Limb (tissue), 2 donors: ENCODE measurements around the gene CCR9.

Source experiments
- DNase-seq, 2 donors: peaks; one replicate each; pipeline ENCODE4 v3.0.0-alpha.2; 2016; ENCODE audit errors: extremely low spot score in 2 of 2

The CCR9 gene

DNA sequence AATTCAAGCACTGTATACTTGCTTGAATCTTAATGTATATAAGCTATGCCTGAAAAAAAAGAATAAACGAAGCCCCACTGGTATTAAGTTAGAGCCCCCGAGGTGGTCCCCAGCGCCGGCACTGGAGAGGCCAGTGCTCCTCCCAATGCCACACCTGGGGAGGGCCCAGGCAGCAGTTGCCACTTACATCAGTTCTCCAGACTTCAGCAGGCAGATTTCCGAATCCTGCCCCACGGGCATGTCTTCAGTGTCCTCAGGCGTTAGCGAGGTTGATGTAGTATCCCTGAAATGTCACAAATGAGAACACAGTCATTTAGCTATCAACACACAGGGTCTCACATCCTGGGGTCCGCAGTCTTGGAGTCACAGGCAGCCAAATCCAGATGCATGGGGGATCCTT, 49.9 kb downstream of the CCR9 start:
- DNase-seq = no peak

DNA sequence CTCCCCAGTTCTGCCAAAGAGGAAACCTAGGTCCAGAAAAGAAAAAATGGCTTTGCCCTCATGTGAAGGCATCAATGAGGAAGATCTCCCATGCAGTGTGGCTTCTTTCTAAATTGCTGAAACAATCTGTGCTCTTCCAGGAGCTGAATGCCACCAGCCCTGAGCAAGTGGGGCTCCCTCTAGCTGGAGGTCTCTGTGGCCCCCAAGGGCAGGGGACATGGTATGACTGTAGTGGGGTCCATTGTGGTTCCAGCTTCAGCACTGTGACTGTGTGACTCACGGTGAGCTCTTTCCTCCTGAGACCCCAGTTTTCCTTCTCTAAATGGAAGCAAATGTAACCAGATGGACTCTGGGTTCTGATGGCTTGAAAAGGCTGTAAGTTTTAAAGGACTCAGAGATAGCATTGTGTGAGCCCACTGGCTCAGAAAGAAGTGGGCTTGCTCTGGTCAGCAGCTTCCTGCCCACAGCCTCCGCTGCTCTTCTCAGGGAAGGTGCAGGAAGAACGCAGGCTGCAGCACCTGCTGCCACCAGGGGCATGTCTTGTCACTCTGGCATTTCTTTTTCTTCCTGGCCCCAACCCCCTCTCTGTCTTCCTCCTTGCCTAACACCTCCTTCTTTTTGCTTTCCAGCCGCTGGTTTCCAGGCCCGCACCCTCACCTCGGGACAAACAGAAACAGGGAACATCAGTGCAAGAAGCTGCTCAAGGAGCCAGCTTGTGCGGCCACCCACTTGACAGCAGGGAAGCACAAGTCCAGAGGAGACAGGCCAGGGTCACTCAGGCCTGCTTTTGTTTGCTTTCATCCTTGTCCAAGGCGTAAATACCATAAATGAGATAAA, 51.1 kb downstream of the CCR9 start:
- no peak for DNase-seq

DNA sequence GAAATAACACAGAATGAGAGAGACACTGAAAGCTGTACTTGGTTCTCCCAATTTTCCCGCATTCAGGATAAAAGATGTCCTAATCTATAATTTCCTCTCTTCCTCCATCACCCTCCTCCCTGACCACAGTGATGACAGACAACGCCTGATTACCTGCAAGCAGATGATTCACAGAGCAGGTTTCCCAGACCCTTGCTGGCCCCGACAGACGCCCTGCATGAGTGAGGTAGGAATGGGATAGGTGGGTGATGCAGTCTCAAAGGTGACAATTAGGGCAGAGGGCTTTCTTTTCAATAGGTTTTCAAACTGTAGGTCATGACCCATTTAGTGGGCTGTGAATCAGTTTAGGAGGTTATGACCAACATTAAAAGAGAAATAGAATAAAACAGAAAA, 51.7 kb downstream of the CCR9 start:
- no peak for DNase-seq

DNA sequence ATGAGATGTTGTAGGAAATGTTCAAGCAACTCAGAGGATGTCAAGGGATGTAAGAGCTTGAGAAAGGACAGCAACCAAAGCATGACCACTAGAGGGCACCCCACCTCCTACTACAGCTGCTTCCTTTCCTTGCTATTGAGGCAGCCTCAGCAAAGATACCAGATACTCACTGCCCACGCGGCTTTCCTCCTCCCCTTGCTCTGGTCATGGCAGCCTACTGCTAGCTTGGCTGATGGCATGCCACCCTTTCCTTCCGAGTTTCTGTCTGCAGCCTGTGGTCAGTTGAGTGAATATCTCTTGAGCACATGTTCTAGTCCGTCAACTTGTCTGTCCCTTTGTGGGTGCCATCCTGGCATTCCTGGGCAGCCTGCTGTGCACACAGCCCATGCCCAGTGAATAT, 52.5 kb downstream of the CCR9 start:
- DNase-seq = peak; percentile 86 to 88

DNA sequence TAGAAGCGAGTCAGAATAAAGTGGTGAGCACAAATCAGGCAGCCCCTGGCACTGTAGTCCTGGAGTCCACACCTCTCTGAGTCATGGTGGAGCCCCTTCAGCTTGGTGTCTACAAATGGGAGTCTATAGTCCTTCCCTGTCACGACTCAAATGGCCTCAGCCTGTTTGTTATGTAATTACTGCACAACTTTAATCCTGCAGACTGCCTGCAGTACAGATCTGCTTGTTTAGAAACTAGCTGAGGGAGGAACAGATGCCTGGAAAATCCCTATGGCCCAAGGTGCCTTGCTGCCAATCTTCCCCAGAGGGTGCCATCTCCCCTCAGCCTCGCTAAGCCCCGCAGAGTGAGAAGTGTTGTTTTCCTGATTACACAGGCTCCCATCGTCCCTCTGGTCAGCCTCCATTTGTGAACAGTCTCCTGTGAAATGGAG, 53.0 kb downstream of the CCR9 start:
- no peak for DNase-seq

DNA sequence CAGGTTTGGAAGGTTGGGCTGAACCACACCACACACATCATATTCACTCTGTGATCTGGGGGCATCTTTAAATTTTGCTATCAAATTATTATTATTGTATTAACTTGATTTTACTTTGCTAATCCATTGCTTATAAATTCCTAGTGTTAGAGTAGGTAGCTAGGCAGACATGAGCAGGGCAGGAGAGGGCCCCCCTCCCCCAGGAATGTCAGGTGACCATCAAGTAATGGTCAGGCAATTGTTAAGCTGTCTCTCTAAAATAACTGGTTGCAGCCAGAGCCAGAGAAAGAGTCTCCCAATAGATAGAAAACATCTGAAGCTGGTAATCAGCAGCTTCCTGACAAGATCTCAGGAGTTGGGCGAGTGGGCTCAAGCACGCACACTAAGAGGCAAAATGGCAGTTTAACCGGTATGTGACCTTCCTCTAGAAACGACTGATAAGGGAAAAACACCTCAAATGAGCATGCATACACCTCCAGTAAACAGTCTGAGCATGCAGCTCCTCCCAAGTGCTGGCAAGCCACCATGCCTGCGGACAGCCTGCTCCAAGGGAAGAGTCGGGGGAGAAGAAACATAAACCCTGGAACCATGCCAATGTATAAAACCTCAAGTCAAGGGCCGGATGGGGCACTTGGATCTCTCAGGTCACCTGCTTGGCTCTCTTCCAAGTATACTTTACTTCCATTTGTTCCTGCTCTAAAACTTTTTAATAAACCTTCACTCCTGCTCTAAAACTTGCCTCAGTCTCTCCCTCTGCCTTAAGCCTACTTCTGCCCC, 53.8 kb downstream of the CCR9 start:
- DNase-seq = no peak

DNA sequence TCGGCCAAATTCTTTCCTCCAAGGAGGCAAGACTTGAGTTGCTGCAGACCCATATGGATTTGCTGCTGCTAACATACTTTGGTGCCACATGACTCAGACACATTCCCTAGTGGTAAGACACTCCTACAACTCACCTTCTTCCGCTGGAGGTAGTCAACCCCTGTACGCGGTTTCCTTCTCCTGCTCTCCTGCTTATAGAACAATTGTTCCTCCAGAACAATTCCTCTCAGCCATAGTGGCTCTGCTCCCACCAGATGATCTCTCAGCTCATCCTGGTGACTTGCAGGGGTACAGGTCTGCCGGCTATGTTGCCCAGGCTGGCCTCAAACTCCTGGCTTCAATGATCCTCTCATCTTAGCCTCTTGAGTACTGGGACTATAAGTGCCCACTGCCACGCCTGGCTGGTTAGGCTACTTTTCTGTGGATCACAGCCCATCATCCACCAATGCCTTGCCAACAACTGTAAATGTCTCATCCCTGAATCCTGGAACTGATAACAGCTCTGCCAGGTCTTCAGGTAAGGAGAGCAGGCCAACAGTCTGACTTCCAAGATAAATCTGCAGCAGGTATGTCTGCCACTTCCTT, 54.5 kb downstream of the CCR9 start:
- DNase-seq = no peak

DNA sequence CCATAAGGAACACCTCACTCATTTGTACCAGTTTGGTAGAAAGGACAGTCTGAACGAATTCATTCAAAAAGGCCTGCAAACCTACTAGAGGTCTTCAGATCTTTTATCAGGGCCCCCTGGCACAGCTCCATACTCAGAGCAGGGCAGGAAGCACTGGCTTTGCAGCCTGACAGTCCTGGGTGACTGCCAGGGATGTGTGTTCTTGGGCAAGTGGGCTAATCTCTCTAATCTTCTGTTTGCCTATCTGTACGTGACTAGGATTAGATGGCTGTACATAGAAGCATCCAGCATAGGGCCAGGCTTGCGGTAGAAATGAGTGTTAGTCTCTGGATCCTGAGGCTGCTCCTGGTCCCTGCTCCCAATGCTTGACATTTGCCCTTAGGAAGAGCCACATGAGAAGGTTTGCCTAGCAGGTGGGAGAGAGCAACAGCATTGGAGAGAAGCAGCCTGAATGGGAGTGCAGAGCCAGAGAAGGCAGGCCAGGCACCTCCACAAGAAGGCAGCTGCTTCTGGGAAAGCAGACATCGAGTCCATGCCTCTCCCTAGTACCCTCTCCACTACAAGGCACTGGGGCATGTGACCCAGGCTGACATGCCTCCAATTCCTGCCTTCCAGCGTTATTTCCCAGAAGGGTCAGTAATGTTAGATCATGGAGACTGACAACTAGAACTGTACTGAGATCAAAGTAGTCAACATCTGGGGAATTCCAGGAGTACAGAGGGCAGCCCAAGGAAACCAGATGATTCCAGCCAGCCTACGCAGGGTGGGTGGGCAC, 55.9 kb downstream of the CCR9 start:
- DNase-seq = no peak

DNA sequence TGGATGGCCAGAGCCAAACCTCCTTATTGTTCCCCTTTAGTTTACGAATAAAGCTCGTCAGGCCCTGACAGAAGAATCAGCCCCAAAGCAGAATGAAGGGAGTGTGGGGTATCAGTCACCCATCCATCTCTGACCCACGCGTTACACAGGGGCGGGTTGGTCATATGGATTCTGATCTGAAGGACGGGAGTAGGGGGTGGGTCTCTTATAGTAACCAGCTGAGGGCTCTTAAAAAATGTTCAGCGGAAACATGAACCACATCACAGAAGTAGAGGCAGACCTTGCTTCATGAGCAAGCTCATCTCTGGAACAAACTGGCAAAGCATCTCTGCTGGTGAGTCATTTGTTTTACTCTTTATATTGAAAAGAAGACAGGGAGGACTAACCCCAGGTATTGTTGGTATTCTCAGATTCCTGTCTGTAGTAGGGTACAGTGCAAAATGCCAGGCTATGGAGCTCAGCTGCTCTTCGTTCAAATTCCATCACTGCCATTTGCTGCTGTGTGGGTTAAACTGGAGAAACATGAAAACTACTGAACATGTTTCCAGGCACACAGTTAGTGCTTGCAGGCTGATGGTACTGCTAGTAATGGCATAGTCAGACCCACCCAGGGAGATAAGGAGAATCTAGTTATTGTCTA, 57.0 kb downstream of the CCR9 start, which contains the start of gene CXCR6:
CXCR6 (plus strand) TSS at position 258 of the 640 bp plus-strand sequence. CDS start 3,018 bp downstream, outside the sequence.
- no peak for DNase-seq

DNA sequence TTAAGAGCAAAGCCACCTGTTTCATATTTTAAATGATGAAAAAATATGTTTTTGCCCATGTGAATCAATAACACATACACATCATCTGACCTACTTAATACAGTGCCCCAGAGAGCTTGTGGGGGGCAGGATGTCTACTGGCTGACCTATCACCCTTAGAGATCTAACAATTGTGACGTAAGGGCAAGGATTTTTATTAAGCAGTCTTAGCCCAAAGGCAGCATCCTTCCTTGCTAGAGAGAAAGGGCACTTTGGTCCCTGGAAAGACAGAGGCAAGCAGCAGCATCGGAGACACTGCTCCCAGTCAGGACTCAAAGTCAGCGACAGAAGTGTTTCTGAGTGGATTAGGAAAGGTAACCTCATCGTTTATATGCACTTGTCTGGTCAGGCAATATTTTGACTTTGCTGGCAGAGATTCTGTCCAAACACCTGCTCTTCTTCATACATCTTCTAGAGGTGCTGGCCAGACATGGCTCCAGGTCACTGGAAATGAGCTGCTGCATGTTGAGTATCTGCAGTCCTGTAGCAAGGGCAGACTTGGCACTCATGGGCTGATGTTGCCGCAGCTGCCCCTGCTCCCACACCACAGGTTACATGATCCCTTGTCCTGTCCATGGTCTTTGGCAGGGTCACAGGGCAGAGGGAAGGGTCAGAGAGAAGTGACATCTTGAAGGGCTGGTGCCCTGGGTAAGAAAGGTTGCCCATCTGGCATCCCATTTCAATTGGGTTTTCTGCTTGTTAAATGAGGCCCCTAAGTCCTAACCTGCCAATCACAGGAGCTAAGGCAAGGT, 58.7 kb downstream of the CCR9 start:
- DNase-seq = no peak

DNA sequence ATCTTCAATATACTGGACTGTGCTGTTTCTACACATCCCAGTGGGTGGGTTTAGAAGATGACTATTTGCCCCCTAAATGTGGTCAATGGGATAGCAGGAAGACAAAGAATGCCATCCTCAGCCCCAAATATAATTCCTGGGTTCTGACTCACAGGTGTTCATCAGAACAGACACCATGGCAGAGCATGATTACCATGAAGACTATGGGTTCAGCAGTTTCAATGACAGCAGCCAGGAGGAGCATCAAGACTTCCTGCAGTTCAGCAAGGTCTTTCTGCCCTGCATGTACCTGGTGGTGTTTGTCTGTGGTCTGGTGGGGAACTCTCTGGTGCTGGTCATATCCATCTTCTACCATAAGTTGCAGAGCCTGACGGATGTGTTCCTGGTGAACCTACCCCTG, 60.0 kb downstream of the CCR9 start:
- no peak for DNase-seq

DNA sequence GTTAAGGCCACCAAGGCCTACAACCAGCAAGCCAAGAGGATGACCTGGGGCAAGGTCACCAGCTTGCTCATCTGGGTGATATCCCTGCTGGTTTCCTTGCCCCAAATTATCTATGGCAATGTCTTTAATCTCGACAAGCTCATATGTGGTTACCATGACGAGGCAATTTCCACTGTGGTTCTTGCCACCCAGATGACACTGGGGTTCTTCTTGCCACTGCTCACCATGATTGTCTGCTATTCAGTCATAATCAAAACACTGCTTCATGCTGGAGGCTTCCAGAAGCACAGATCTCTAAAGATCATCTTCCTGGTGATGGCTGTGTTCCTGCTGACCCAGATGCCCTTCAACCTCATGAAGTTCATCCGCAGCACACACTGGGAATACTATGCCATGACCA, 60.5 kb downstream of the CCR9 start:
- DNase-seq = no peak

DNA sequence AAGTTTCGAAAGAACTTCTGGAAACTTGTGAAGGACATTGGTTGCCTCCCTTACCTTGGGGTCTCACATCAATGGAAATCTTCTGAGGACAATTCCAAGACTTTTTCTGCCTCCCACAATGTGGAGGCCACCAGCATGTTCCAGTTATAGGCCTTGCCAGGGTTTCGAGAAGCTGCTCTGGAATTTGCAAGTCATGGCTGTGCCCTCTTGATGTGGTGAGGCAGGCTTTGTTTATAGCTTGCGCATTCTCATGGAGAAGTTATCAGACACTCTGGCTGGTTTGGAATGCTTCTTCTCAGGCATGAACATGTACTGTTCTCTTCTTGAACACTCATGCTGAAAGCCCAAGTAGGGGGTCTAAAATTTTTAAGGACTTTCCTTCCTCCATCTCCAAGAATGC, 61.0 kb downstream of the CCR9 start:
- DNase-seq = no peak

DNA sequence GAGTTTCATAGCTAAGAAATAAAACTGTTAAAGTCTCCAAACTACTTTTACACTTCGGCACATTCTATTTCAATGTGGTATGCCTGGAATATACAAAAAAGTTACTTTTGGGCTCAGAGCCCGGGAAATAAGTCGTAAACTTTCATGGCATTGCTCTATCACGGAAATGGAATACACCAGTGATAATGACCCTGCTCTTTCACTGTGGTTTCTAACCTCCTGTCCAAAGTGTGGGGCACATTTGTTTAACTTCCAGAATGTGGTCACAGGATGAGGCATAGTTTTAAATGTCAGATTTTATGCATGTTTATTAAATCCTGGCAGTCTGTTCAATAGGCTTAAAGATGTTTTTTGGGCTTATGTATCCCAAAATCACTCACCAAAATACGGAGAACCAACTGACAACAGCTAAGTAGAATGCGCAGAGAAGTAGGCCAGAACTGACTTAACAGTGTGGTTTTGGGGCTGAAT, 62.0 kb downstream of the CCR9 start:
- DNase-seq = peak; percentile 19 to 21

DNA sequence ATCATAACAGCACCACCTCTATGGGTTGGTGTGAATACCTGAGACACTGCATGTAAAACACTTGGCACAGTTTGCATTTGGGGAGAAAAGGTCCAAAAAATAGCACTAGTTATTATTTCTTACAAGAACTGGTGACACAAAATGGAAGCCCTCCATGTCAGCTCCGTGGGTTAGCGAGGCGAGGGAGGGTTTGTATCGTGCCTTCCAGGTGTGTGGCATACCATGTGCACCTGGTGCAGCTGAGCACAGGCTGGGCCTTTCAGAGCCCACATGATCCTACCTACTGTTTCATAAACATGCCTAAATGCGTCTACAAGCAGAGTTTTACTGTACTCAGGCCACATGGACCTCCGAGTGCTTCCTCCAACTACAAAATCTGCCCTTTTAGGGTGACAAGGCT, 62.5 kb downstream of the CCR9 start:
- DNase-seq = peak in 1 of 2 donors; percentile 7

DNA sequence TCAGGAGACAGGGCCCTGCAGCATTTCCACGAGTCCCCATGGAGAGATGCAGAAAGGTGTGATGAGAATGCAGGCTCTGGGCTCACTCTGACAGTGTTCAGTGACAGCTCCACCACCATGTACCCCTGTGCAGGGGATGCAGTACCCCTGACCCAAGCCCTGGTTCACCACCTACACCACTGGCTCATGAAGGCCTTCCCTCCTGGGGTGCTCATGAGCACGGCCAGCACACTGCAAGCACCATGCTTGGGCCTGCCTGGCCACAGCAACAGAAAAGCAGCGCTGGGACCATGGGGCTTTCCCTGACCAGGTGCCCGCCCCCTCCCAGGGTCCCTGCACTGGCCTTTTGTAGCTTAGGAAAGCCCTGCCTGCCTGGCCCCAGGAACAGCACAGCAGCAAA, 63.1 kb downstream of the CCR9 start:
- DNase-seq = peak in 1 of 2 donors; percentile 10

DNA sequence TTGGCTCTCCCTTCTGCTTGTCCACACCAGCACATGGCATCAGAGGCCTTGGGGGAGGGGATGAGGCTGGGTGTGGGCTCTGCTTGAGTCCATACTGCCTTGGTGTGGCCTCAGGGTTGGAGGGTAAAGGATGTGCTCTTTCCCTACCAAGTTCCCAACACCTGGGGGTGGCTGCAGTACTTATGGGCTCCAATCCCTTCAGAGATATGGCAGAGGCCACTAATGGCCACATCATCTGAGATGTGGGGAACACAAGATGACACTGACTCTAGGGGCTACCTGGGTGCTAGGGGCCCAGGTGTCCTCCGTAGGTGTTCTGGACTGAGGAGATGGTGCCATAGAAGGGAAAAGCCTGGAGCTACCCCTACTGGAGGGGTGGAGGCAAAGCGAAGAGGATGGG, 63.8 kb downstream of the CCR9 start:
- peak in 1 of 2 donors; percentile 12 for DNase-seq

DNA sequence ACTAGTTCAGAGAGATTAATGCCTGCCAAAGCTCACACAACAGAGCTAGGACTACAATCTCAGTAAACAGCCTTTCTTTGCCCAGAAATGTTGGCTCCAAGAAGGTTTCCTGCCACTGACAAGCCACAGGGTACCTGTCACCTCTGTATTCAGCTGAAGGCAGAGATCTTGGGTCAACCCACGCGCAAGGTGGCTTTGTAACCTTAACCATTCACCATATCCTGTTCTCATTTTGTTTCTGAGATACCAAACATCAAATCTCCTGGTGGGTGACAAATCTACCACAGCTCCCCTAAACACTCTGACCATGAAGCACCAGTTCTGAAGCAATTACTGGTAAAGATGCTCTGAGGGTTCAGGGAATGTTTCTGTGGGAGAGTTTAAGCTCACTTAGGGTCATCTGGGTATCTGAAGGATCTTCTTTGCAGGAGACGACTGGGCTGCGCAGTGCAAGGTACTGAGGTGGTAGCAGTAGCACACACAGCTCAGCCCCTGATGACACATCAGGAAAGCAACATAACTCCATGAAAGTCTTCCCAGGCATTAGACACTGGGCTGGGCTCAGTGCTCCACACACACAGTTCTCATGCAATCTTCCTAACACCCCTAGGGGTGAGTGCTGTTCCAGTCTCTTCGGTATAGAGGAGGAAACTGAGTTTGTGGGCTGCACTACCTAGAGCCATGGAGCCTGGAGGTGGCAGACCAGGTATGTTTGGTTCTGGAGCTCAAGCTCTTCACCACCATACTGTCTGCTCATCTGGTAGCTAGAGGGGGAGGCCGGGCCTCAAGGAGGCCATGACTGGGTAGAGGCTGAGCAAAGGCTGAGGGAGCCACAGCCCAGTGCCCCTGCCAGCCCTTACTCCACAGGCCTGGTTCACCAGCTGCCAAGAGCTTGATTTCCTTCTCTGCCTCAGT, 64.6 kb downstream of the CCR9 start:
- DNase-seq = peak in 1 of 2 donors; percentile 5

DNA sequence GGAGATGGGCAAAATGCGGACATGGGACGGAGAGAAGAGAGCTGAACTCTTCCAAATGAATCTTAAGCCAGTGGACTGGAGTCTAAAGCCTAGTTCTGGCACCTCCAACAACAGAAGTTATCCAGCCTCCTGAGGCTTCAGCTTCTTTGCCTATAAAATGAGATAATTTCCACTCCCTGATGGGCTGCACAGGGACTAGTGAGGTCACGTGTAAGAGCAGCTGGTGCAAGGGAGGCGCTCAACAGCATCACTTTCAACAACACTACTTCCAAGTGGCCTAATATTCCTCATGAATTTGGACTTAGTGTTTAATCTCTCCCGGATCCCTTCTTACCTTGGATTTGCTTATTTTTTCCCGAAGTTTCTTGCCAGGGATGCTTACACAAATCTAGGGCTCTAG, 65.6 kb downstream of the CCR9 start:
- DNase-seq = no peak
